ENCODE measurements around the gene PSD2. TPM values are rescaled to one million over a fixed set of nuclear protein-coding genes. Genes with fewer than 3 reads are reported as not detected.

The PSD2 gene
- total RNA-seq, 1 experiment from 2014 or later, result 0.22 TPM

- H3K4me1 ChIP-seq (ENCODE audit: insufficient read depth, low read length), result no peaks in the 10 kb centered on the region
- no peak overlapping the region for H3K23ac ChIP-seq (ENCODE audit: insufficient read length, low read depth, low read length)
- no peak overlapping the region for H2BK12ac ChIP-seq (ENCODE audit: insufficient read length, low read depth, low read length)
- no peak overlapping the region for H4K8ac ChIP-seq (replicated peaks; ENCODE audit: insufficient read length, low read depth, low read length)
- Mint-ChIP-seq H3K4me3 (no peak overlapping the region), H3K27ac (no peak overlapping the region), H3K27me3 (ENCODE audit: low read depth) (peaks cover 96% of the 10 kb centered on the region), H3K9me3 (no peaks in the 10 kb centered on the region; a peak in 2 of 5 replicates), H3K36me3 (ENCODE audit: insufficient read depth in 1 of 3, low read depth in 3 of 3) (no peaks in the 10 kb centered on the region; a peak in 1 of 7 replicates), H3K4me1 (peaks cover 4 to 6% of the 10 kb centered on the region in 2 experiments; a peak in 3 of 4 replicates)
- TF ChIP-seq, protein P1, sequence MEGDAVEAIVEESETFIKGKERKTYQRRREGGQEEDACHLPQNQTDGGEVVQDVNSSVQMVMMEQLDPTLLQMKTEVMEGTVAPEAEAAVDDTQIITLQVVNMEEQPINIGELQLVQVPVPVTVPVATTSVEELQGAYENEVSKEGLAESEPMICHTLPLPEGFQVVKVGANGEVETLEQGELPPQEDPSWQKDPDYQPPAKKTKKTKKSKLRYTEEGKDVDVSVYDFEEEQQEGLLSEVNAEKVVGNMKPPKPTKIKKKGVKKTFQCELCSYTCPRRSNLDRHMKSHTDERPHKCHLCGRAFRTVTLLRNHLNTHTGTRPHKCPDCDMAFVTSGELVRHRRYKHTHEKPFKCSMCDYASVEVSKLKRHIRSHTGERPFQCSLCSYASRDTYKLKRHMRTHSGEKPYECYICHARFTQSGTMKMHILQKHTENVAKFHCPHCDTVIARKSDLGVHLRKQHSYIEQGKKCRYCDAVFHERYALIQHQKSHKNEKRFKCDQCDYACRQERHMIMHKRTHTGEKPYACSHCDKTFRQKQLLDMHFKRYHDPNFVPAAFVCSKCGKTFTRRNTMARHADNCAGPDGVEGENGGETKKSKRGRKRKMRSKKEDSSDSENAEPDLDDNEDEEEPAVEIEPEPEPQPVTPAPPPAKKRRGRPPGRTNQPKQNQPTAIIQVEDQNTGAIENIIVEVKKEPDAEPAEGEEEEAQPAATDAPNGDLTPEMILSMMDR (conservative IDR thresholded peaks at IDR 0.05), result no peak
- H3K9me3 ChIP-seq (ENCODE audit: control insufficient read depth, low read depth, low read length), result no peaks in the 10 kb centered on the region
- no peak overlapping the region for H2AFZ ChIP-seq (ENCODE audit: low read length)
- no peaks in the 10 kb centered on the region for H3K79me2 ChIP-seq (ENCODE audit: insufficient read depth, low read length)
- H3K14ac ChIP-seq (ENCODE audit: insufficient read depth, low read length), result no peak overlapping the region
- no peak overlapping the region for H4K5ac ChIP-seq (ENCODE audit: insufficient read length, low read depth, low read length)
- WGBS (ENCODE audit: extremely low coverage, insufficient read length, low lambda C conversion rate), result no CpG with 5 or more reads among the region's 3 CpGs
- no peak overlapping the region for H4K91ac ChIP-seq (ENCODE audit: insufficient read length, low read depth, low read length)
- H2AK5ac ChIP-seq (ENCODE audit: insufficient read length, low read length), result no peak overlapping the region
- no peak for DNase-seq
- H2BK20ac ChIP-seq (ENCODE audit: low read depth, low read length, poor library complexity, severe bottlenecking), result no peak overlapping the region
- H2BK5ac ChIP-seq (ENCODE audit: insufficient read length, low read length), result no peak overlapping the region
- H3K4ac ChIP-seq (ENCODE audit: low read depth, low read length), result no peak overlapping the region
- H3K56ac ChIP-seq (ENCODE audit: insufficient read length, low read depth, low read length), result no peak overlapping the region
- H3K27ac ChIP-seq (ENCODE audit: insufficient read length, low read depth, low read length), result no peak overlapping the region
- H2BK15ac ChIP-seq (ENCODE audit: low read depth, low read length), result no peak overlapping the region
- no peak overlapping the region for H3K4me2 ChIP-seq (ENCODE audit: insufficient read depth, insufficient read length, low read length)
- H3K79me1 ChIP-seq (ENCODE audit: insufficient read depth, low read depth, low read length, poor library complexity, severe bottlenecking), result no peaks in the 10 kb centered on the region
- no peak overlapping the region for H3T11ph ChIP-seq (ENCODE audit: low read length)
- H2BK120ac ChIP-seq (ENCODE audit: low read depth, low read length, poor library complexity, severe bottlenecking), result no peak overlapping the region
- no peaks in the 10 kb centered on the region for H4K20me1 ChIP-seq (ENCODE audit: control insufficient read depth, insufficient read depth, insufficient read length)
- H3K27me3 ChIP-seq (ENCODE audit: insufficient read depth, low read length), result peaks cover 43% of the 10 kb centered on the region
- H3K18ac ChIP-seq (ENCODE audit: insufficient read length, low read depth, low read length), result no peak overlapping the region
- H3K23me2 ChIP-seq (ENCODE audit: insufficient read length, low read depth, low read length, poor library complexity, severe bottlenecking), result peaks cover 5% of the 10 kb centered on the region
- H3K9ac ChIP-seq (ENCODE audit: extremely low read depth, insufficient read length, low read length), result no peak overlapping the region
These were observed 1.7 kb downstream of the PSD2 start for GRCh38 chr5:139797335-139797734.

Measured in H9 (cell line).